Epidermal melanocyte (primary cell): ENCODE measurements around the gene LRP1.

Source experiments
- DNase-seq: peaks from one replicate; pipeline ENCODE4 v3.0.0; 2011; ENCODE audit warnings: low spot score; ENCODE audit not compliant: insufficient read length

Gene LRP1

GRCh38 chr12:57134949-57135348, 6.7 kb downstream of the LRP1 start:
- no peak for DNase-seq

GRCh38 chr12:57135527-57136326, 7.4 kb downstream of the LRP1 start:
- no peak for DNase-seq

DNA sequence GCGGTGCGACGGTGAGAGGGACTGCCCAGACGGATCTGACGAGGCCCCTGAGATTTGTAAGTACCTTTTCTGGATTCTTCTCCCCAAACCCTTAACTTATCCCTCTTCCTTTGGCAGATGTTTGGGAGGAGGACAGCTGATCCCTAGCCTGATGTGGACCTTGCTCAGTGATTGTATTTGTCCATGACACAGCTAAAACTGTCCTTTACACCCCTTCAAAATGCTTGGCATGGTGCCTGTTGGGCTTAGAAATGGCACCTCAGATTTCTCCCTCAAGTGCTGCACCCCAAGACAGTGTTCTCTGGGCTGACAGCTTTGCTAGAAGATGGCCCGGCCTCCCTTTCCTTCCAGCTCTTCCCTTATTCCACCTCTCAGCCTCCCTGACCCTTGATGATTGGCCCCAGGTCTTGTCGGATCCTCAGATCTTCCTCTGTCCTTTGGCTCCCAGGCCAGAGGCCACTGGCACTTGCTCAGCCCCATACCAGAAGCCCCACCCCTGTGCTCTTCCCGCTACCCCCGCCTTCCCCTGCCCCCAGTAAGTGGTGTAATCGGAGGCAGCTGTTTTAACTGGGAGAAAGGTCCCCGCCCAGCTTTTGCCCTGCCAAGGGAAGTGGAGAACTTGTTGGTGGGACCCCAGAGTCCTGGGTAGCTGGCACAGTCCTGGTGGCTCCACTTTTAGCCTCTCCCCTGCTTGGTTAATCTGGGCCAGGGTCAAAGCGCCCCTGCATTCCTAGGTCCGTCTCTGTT, 10.4 kb downstream of the LRP1 start:
- DNase-seq: no peak

- no peak for DNase-seq
Measured at GRCh38 chr12:57139796-57140649, 11.7 kb downstream of the LRP1 start.

GRCh38 chr12:57141249-57141648, 13.0 kb downstream of the LRP1 start:
- DNase-seq: no peak

- DNase-seq: no peak
Measured at GRCh38 chr12:57142121-57142520, 13.8 kb downstream of the LRP1 start.

DNA sequence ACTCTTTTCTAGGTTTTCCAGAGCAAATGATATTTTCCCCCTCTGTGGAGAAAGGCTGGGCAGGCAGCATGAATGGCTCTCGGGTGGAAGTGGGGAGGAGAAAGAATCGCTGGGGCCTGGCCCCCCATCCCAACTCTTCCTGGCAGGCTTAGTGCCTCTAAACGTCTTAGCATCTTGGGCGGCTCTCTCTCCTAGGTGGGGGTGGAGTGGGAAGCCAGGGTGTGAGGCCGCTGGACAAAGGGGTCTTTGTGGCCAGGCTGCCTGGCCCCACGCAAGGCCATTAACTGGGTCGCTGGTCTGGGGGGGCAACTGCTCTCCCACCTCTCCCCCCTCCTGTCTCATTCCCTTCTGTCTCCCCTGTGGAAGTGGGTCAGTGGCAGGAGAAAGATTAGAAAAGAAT, 14.4 kb downstream of the LRP1 start:
- DNase-seq: no peak

- DNase-seq: no peak
Measured at GRCh38 chr12:57143454-57143853, 15.2 kb downstream of the LRP1 start.

GRCh38 chr12:57145460-57146059, 17.3 kb downstream of the LRP1 start:
- DNase-seq: no peak

GRCh38 chr12:57146092-57146491, 17.8 kb downstream of the LRP1 start:
- DNase-seq: no peak

DNA sequence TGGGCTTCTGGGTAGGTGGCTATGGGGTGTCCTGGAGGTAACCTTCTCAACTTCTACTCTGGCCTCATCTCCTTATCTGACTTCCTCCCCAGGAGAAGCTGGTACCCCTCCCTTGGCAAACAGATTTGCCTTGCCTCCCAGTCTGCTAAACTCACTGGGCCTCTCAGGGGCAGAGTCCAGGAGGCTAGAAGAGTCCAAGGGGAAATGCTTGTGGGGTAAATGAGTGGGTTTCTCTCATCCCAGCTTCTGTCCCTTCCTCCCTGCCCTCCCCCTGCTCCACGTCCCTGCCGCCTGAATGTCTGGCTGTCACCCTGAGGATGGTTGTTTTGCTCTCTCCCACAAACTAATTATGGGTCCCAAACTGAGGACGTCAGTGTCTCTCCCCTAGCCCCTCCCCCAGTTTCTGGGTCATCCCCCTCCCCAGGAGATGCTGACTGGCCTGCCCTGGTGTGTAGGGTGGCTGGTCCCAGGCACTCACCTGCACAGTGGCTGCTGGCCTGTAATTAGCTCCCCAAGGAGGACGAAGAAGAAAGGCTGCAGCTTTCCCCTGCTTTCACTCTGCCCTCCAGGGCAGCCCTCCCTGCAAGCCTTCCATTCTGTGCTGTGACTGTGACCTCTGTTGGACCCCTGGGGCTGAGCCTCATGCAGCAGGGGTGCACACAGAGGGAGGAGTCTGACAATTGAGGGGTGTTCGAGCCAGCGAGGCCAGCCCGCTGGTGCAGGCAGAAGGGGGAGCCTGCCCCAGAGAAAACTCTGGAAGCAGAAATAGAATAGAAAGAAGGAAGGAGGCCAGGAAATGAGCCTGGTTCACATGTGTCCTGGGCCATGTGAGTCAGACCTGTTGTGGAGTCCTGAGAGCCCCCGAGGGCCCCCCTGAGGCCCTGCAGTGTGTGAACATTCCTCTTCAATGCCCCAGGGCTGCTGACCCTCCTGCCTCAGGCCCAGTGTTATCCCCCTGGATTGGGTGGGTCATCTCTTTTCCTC, 19.0 kb downstream of the LRP1 start, which contains the start of gene LRP1-AS:
LRP1-AS (minus strand) TSS at position 659 of the 984 bp plus-strand sequence.
- no peak for DNase-seq

GRCh38 chr12:57148469-57149244, 20.4 kb downstream of the LRP1 start:
- DNase-seq: no peak

DNA sequence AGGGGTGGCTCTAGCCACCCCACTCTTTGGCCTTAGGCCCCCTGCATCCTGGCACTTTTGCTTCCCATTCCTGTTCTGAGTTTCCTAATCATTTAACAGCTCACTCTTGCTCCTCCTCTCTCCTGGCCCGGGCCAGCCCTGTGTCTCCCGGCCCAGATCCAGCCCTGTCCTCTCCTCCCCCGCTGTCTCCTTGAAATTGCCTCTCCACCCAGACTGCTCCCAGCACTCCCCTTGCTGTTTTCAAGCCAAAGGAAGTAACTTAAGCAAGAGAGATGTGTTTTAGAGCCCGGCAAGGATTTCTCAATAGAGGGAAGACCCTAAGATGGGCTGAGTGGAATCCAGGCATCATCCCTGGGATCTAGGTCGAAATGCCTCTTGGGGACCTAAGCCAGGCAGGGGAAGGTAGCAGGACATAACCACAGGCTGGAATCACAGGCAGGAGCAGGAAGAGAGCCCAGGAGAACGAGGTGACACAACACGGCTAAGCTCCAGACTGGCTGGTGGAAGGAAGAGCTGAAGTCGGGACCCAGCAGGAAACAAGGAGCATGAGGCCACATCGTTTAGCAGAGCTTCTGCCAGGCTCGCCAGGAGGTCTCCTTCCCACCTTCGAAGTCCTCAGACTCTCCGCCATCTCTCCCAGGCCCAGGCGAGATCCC, 21.1 kb downstream of the LRP1 start:
- DNase-seq: no peak

GRCh38 chr12:57150400-57151000, 22.2 kb downstream of the LRP1 start:
- no peak for DNase-seq

- DNase-seq: peak; percentile 76
Measured at GRCh38 chr12:57151741-57152630, 23.7 kb downstream of the LRP1 start.

- DNase-seq: no peak
Measured at GRCh38 chr12:57152639-57153038, 24.4 kb downstream of the LRP1 start.

DNA sequence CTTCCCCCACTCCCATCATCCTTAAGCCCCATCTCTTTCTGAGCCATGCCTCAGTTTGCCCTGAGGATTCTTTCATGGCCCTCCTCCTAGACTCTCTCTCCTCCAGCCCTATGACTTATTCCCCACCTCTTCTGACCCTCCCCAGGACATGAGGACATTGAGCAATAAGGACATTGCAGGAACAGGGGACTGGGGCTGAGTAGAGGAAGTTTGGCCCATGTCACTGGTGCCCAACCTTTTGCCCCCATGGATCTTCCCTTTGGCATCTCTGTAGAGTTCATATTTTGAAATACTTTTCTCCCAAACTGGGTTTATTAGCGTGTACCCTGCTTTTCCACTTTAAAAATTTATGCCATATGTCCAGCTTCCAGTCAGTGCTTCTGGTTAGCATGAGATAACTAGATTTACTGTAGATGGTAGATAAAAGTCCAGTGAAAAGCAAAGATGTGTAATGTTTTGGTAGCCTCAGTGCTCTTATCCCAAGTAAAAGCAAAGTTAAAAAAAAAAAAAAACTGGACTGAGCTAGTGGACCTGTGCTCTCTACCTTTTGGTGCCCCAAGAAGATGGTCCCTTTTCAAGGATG, 25.2 kb downstream of the LRP1 start:
- no peak for DNase-seq
